ENCODE data around the gene MET.

Gene MET

DNA sequence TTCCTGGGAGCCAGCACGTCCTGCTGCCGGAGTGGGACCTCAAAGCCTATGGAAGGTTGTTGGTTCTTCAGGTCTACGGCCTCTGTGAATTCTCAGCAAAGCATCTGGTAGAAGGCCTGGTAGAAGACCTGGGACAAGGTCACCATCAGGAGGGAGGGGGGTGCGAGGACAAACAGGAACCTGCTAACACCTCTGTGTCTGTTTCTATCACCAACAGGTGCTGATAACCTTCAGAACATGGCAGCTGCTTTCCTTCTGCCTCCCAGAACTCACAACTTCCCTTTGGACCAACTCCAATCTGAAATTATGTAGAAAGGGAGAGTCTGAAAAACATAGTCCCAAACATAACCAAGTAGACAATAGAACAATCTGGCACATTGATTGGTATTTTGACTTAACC, 8.3 kb upstream of the MET start:
- in situ Hi-C loops (cut with MboI; ENCODE audit: low sequenced_read_pairs) = no loop called here

DNA sequence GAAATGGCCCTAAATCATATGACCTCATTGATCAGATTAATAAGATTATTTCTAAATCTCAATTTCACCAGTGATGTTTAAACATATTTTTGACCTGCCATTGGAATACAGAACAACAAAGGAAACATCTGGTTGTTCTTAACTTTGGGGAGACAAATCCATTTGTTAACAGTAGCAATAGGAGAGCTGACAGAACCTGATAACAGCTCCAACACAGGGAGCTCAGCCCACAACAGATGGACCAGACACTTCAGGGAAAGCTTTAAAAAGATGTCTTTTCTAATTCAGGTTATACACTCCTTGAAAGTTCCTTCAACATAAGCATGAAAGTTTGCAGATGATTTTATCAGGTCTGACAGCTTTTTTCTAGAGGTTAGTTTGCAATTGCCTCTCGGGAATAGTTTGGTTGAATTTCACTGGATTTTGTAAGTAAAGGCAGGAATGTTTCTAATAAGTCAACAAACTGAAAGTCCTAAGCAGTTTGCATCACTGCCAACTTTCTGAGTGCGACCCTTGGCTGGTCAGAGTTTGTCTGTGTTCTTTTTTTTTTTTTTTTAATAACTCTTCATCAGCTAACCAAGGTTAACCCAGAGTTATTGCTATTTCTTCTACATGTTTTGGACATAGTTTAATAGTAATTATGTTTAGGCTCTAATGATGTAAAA, 6.5 kb upstream of the MET start:
- in situ Hi-C loops (cut with MboI; ENCODE audit: low sequenced_read_pairs) = no loop called here

DNA sequence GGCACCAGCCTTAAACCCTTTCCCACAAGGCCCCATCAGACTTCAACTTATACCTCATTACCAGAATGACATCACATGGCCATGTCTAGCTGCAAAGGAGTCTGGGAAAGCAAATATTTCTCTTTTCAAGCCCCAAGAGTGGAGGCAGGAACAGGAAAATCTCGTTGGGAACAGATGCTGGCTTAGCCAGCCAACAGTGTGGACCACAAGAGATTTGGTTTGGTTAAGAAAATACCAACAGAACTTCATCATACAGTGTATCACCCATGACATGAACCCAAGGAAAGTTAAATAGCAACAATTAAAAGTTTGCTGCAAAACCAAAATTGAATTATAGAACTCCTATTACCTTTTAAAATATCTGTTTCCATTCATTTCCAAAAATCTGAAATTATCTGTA, 2.2 kb upstream of the MET start:
- in situ Hi-C loops (cut with MboI; ENCODE audit: low sequenced_read_pairs) = no loop called here

DNA sequence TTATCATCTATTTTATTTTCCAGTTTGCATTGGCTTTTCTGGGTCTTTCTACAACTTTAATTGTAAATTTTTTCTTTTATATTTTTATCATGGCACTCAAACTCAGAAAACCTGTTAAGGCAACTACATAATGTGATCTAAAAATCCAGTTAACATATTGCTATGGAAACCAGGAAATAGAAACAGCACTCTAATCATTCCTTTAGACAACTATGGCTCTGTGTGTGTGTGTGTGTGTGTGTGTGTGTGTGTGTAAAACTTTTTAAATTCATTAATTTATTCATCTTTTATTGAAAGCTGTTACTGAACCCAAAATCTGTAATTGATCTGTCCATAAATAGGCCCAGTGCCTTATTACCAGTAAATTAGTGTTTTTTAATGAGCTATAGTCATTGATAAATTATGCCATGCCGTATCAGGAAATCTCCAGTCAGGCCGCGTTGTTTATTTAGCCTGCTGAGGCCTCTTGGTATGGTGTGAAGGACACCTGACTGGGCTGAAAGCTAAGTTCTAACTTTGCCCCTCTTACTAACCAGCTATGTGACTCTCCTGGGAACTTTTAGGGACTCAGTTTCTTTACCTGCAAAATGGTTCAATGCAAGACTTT, 1.5 kb upstream of the MET start:
- in situ Hi-C loops (cut with MboI; ENCODE audit: low sequenced_read_pairs) = no loop called here

DNA sequence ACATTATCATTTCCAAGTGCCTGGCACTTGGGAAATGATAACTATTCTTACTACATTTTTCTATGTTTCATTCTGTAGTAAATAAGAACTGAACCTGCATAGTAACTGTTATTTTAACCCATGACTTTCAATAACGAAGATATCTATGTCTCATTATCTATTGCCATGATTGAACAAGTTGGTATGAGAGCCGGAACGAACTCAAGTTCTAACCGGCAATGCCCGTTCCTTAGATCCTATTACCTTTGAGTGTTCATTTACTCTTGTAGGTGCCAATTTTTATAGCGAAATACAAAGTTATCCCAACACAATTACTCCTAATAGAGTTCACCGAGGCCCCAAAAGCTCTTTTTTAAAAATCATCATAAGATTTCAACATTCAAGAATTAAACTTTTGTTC, 885 bp upstream of the MET start:
- in situ Hi-C loops (cut with MboI; ENCODE audit: low sequenced_read_pairs) = no loop called here

DNA sequence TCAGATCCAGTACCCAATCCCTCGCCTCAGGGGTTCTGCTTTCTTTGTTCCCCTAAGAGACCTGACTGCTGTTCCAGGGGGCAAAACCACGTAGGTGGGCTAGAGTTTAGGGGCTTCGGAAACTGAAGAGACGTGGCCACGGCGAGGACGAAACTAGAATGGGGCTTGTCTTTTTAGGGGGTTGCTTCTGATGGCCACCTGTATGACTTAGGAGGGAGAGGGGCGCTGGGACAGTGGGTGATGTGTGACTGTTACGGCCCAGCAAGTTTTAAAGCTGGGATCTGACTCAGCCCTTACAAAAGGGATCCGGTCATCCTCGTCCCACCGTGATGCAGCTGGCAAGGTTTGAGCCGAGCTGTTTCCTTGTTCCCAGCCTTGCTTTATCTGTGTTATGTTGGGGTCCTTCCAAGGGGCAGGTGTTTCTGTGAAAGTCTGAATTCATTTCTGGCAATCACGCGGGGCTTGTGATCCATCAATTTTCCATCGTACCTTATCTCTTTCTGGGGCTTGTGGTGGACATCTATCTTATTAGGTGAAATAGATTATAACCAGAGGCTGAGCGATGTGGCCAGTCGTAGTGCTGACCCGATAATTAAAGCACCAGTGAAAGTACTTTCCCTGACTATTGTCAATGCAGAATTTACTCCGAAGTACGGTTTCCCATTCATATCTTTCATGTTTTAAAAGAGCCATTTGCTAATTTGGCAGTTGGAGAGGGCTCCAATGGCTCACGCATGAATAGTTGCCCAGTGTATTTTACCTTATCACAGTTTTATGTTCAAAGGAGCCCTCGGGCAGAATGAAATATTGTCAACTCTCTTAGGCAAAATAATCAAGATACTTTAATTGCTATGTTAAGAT, 830 bp downstream of the MET start:
- in situ Hi-C loops (cut with MboI; ENCODE audit: low sequenced_read_pairs) = no loop called here

DNA sequence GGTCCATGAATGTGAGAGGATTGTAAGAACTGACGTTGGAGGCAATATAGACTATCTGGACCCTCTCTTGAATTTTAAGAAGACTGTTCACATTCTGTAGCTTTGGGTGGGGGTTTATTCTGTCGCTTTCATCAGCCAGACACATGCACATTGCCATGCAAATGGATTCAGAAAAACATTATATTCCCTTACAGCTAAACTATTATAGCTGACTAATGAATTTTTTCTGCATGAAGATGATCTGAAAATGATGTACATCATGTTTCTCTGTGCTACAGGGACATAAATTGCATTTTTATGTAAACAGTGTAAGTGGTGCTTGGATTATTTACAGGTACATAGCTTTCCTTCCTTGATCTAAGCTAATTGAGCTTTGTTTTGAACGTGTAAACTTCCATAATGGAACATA, 1.5 kb downstream of the MET start:
- in situ Hi-C loops (cut with MboI; ENCODE audit: low sequenced_read_pairs) = no loop called here

DNA sequence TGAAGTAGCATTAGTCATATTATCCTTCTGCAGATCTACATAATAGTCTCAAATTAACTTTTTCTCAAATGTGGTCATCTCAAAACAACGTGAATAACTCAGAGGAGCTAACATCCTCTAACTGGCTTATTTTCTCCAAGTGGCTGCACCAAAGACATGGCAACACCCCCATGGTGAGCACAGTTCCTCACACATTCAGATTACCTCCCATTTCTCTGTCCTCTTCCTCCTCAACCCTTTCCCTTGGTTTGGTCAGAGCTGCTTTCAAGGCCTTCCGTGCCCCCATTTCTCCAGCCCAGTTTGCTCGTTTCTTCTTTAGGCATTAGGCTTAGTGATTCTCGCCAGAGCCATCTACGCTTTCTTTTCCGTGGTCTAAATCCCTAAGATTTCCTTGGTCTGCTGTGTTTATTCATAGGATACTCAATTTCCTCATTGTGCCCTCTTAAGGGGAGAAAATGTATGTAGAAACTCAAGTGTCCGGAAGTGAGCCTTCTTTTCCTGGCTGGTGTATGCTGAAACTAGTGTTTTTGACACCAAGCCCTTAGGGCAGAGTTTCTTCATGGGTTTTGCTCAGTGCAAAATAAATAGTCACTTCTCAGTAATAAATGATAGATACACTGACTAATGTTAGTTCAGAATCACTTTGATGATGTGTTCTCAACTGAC, 2.6 kb downstream of the MET start:
- in situ Hi-C loops (cut with MboI; ENCODE audit: low sequenced_read_pairs) = no loop called here

DNA sequence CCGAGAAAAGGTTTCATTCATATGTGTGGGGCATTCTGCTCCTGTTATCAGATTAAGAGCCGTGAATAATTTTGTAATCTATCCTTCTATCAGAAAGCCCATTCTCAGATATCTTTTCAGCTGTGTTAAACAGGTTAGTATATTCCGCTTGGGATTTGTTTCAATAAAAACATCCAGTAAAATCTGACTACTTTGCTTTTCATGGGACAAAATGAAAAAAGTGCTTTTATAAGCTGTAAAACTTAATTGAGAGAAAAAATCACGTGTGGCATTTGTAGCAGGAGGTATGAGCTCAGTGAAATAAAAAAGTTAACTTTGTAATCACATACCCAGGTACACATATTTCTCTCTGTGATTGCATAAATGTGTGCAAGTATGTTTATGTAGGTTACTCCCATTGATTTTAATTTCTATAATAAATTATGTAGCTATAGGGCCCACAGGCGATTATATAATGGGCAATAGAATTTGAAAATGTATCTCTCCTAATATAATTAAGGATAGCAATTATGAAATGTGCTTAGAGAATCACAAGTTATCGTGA, 3.9 kb downstream of the MET start:
- in situ Hi-C loops (cut with MboI; ENCODE audit: low sequenced_read_pairs) = no loop called here

DNA sequence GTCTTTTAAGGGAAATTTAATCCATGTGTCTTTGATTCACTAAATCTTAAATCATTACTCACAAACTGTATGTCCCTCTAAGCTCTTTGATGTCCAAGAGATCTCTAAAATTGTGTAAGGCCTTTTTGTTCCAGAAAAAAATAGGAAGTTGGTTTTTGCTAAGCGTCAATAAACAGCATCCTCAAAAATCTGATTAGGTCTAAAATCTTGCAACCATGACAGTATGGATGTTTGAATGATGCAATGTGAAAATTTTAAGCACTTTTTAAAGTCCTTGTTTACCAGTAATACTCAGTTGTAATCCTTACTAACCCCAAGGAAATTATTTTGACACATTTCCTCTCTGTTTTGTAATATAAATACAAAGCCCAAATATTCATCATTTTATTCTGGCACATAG, 6.8 kb downstream of the MET start:
- in situ Hi-C loops (cut with MboI; ENCODE audit: low sequenced_read_pairs) = no loop called here

DNA sequence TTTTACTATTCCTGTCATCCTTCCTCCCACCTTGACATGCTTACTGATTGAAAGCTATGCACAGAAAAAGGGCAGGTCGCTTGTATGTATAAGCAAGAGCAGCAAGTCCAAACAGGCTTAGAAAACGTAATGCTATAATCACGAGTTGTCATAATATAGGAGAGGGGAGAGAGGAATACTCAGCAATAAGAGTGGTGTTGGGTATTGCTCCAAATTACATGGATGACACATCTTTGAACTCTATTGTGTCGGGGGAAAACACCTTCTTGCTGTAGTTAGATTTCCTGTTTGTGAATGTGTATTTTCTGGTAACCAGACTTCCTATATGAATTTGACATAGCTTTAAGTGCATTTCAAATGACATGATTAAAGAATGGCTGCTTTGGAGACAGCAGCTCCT, 7.5 kb downstream of the MET start:
- in situ Hi-C loops (cut with MboI; ENCODE audit: low sequenced_read_pairs) = no loop called here

DNA sequence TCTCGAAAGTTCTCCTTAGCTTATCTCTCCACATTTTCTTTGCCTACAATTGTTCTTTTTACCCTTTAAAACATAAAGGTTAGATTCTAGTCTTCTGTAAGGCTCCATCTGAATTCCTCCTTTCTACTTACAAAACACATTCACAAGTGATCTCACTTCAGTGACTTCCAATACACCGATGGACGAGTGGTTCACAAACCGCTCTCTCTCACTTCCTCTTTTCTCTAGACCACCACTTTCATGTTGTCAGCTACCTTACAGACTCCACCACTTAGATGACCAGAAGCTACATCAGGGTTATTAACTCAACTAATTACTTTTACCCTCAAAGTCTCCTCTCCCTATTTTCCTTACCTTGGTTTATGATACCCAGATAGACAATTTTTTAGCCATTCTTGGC, 11.8 kb downstream of the MET start:
- in situ Hi-C loops (cut with MboI; ENCODE audit: low sequenced_read_pairs) = no loop called here

DNA sequence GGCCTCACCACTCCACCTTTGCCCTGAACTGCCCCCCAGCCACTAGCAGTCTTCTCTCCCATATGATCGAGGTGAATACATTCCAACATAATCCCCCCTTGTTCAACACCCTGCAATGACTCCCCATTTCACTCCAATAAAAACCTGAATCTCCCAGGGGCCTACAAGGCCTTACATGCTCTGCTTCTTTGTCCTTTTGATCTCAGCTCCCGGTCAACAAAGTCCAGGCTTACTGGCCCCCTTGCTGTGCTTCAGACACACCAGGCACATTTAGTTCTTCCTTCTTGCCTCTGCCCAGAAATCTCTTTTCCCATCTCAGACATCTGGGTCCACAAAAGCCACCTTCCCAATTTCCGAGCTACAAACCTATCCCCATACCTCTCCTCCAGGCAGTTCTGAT, 14.0 kb downstream of the MET start:
- in situ Hi-C loops (cut with MboI; ENCODE audit: low sequenced_read_pairs) = no loop called here

DNA sequence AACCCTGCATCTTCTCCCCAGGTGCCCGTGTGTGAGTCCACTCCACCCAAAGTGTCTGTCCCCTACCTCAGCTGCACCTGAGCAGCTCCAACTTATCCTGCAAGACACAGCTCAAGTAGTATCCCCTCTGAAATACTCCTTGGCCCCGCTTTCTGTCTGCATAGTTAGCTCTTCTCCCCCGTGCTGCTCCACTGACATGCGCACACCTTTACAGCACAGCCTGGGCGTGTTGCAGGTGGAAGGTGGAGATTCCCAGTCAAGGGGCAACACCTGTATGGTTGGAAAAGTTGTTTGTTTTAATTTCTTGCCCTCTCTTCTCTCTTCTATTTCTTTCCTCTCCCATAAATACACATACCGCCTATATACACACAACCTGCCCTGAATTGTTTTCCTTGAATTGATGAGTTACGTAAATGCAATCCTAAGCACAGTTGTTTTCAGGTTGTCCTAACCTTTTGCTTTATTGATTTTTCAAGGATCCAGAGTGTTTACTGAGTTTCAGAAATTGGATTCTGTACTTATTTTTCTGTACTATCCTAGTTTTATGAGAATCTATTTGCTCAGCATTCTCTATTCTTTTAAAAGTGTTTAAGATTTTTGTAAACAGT, 14.9 kb downstream of the MET start:
- in situ Hi-C loops (cut with MboI; ENCODE audit: low sequenced_read_pairs) = no loop called here

DNA sequence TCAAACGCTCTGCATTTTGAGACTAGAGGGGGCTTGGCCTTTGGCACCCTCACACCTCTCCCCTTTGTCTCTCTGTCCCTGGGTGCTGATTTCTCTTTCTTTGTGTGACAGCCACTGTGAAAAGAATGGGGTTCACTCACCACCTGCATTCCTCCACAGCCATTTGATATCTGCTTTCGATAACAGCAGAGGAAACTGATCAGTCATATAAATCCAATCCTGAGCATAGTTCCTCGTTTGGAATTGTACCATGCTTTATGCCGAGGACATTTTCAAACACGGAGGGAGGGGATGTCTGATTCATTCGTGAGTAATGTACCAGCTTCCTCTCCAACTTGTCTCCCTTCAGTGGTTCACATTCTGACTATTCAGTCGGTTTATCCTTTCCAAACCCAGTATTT, 15.8 kb downstream of the MET start:
- in situ Hi-C loops (cut with MboI; ENCODE audit: low sequenced_read_pairs) = no loop called here

DNA sequence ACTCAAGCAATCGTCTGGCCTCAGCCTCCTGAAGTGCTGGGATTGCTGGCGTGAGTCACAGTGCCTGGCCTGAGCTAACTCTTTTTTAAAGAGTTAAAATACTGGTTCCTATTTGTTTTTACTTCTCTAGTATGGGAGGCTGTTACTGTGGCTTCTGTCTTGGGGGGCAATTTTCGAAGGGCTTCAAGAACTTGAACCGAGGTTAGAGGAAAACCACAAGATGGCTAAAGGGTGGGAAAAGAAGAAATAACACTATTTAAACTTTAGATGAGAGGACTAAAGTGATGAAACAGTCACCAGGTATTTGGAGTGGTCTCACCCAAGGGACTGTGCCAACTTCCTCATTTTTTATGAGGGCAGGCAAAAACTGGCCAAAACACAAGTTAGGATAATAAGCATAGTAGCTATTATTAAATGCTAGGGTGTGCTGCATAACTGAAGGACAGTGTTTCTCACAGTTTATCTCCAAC, 17.8 kb downstream of the MET start:
- in situ Hi-C loops (cut with MboI; ENCODE audit: low sequenced_read_pairs) = no loop called here

DNA sequence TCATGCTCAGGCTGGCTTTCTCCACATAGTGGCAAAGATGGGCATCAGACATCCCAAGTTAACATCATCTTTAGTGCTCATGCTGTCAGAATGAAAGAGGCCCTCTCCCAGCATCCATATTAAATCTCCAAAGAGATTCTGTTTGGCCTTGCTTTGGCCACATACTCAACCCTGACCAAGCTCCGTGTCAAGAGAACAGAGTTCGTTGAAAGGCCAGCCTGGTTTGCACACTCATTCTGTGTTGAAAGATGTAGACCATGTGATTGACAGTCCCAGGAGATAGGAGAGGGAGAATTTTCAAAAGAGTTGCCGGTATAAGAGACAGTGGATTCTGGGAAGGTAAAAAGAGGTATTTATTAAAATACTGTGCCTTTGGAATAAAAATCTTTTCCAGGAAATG, 19.7 kb downstream of the MET start:
- in situ Hi-C loops (cut with MboI; ENCODE audit: low sequenced_read_pairs) = no loop called here

DNA sequence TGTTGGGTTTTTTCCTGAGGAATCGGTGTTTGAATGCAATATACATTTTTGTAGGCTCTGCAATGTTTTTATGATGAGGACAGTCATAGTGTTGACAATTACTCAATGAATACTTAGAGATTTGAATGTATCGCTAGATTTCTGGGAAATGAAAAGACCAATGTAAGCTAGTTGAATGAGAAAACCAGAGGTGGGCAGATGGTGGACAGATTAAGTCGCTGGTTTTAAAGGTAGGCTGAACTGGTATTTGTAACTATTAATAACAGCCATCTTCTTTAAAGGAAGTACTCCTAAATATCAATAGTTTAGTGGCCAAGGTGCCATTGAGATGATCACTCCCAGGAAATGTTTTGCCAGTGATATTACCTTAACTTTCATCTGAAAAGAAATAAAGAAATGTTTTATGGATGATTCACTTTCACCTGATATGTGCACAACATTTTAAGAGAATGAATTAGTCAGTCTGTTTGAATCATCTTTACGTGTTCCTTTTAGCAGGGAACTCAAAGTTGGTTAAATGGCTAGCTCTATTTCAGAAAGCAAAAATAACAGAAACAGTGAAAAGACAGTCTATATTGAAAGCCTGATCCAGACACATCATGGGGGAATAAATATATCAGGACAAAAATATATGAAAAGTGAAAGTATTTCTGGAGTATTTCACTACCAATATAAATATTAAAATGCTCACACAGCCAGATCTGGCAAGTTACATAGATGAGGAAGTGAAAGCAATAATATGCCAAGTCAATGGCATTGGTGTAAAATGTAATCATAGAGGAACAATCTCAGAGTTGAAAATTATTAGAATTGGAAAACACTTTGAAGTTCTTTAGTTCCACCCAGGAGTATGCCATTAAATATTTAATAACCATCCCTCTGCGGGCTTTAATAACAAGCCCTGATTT, 20.7 kb downstream of the MET start:
- in situ Hi-C loops (cut with MboI; ENCODE audit: low sequenced_read_pairs) = no loop called here

DNA sequence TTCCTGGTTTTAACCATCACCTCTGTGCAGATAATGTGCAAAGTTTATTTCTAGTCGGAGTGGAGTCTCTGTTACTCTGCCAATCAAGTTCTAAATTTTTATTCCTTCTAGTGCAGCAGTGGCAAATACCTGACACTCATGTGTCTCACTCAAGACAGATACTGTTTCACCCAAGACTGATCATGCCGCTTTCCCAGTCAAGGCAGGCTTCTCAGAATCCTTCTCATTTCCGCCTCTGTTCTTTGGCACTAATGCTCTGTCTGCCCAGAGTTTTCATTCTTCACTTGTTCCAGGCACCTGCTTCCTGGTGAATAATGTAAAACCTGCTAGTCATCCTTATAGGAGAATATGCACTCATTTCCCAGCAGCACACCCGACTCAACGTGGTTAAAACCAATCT, 24.7 kb downstream of the MET start:
- in situ Hi-C loops (cut with MboI; ENCODE audit: low sequenced_read_pairs) = no loop called here

DNA sequence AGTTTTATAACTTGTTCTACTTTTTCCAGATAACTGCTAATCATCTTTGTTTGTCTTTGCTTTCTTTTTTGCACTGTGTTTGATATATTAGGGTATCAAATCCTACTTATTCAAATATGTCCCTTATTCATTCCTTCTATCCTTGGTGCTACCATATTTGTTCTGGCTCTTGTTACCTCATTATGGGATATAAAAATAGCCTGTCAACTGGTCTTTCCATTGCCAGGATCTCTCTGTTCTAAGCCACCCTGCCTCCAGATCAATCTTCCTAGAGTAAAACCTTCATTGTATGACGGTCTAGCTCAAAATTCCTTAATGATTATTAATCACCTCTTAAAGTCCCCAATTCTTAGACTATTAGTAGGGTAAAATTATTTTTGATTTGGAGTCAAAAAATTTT, 25.2 kb downstream of the MET start:
- in situ Hi-C loops (cut with MboI; ENCODE audit: low sequenced_read_pairs) = no loop called here
